HEK293 (cell line): Measurements from ENCODE around the gene SH3BP5L.

Source experiments
- CTCF ChIA-PET: fragments of 350-600 bp; formaldehyde crosslinking; extraction: SDS; loops from one replicate; lab custom pipeline; 2021; ENCODE audit warnings: antibody characterized with exemption; lab: Yijun Ruan, JAX
- POLR2A ChIA-PET: fragments of 300-600 bp; formaldehyde crosslinking; extraction: SDS; loops from one replicate; lab custom pipeline; 2020; ENCODE audit warnings: antibody characterized with exemption, inconsistent platforms; lab: Yijun Ruan, JAX
- H3K27ac ChIP-seq: fragments of 200-500 bp; sonication (Bioruptor generic); 2 replicates; pipeline ENCODE4 v1.5.1; 2014; ENCODE audit warnings: low read depth, low read length, control low read depth, inconsistent platforms; ENCODE audit errors: extremely low read depth
- H3K36me3 ChIP-seq, 2 experiments: fragments of 200-500 bp in 1 of 2; sonication (Bioruptor generic) in 1 of 2; 1 replicate in 1 of 2; 2 replicates in 1 of 2; pipeline ENCODE4 v1.5.1; 2014 to 2017; ENCODE audit warnings: inconsistent platforms in 2 of 2, low read length in 2 of 2; ENCODE audit not compliant: control insufficient read depth in 2 of 2, insufficient read depth in 1 of 2
- H3K4me1 ChIP-seq: fragments of 200-500 bp; sonication (Bioruptor generic); 2 replicates; pipeline ENCODE4 v1.5.1; 2014; ENCODE audit warnings: mild to moderate bottlenecking, low read length, inconsistent platforms; ENCODE audit not compliant: control insufficient read depth, insufficient read depth
- H3K4me3 ChIP-seq: 2 replicates; pipeline ENCODE4 v1.5.1; 2011; ENCODE audit warnings: low read depth, mild to moderate bottlenecking, control low read depth, low read length, moderate library complexity
- H3K9me3 ChIP-seq: fragments of 200-500 bp; sonication (Bioruptor generic); 2 replicates; pipeline ENCODE4 v1.5.1; 2014; ENCODE audit warnings: low read depth, low read length, inconsistent platforms; ENCODE audit not compliant: control insufficient read depth, insufficient read depth
- BCL11B ChIP-seq: fragments of 450-650 bp; formaldehyde crosslinking; IDR thresholded peaks from 2 replicates; pipeline ENCODE4 v1.5.1; 2016; ENCODE audit warnings: low read depth, missing biosample characterization, missing genetic modification characterization
- GLI4 ChIP-seq: fragments of 450-650 bp; formaldehyde crosslinking; IDR thresholded peaks from 2 replicates; pipeline ENCODE4 v1.5.1; 2016; ENCODE audit warnings: missing biosample characterization, missing genetic modification characterization
- HOXD13 ChIP-seq: sonication (generic); formaldehyde crosslinking; IDR thresholded peaks from 2 replicates; pipeline ENCODE4 v1.8.0; 2022; ENCODE audit warnings: missing genetic modification reagents, borderline replicate concordance
- INSM2 ChIP-seq: fragments of 450-650 bp; formaldehyde crosslinking; IDR thresholded peaks from 2 replicates; pipeline ENCODE4 v1.5.1; 2016; ENCODE audit warnings: missing biosample characterization, missing genetic modification characterization
- MEIS1 ChIP-seq: sonication (generic); formaldehyde crosslinking; IDR thresholded peaks from 2 replicates; pipeline ENCODE4 v1.8.1; 2022; ENCODE audit warnings: missing genetic modification reagents, mild to moderate bottlenecking, borderline replicate concordance
- SP3 ChIP-seq: fragments of 450-650 bp; formaldehyde crosslinking; IDR thresholded peaks from 2 replicates; pipeline ENCODE4 v1.5.1; 2016; ENCODE audit warnings: missing biosample characterization, missing genetic modification characterization
- YY1 ChIP-seq: fragments of 450-650 bp; formaldehyde crosslinking; IDR thresholded peaks from 2 replicates; pipeline ENCODE4 v1.5.1; 2018; ENCODE audit warnings: missing biosample characterization, missing genetic modification characterization
- ZBTB1 ChIP-seq: fragments of 450-650 bp; formaldehyde crosslinking; IDR thresholded peaks from 2 replicates; pipeline ENCODE4 v1.5.1; 2016; ENCODE audit warnings: missing biosample characterization, missing genetic modification characterization
- ZIC2 ChIP-seq: fragments of 450-650 bp; formaldehyde crosslinking; IDR thresholded peaks from 2 replicates; pipeline ENCODE4 v1.5.1; 2016; ENCODE audit warnings: missing biosample characterization, missing genetic modification characterization
- ZNF112 ChIP-seq: fragments of 450-650 bp; formaldehyde crosslinking; IDR thresholded peaks from 2 replicates; pipeline ENCODE4 v1.5.0; 2017; ENCODE audit warnings: missing biosample characterization, missing genetic modification characterization
- ZNF133 ChIP-seq: fragments of 450-650 bp; formaldehyde crosslinking; IDR thresholded peaks from 2 replicates; pipeline ENCODE4 v1.5.1; 2016; ENCODE audit warnings: missing biosample characterization, missing genetic modification characterization
- ZNF155 ChIP-seq: fragments of 450-650 bp; formaldehyde crosslinking; IDR thresholded peaks from 2 replicates; pipeline ENCODE4 v1.5.1; 2016; ENCODE audit warnings: missing biosample characterization, missing genetic modification characterization
- ZNF266 ChIP-seq: fragments of 450-650 bp; formaldehyde crosslinking; IDR thresholded peaks from 2 replicates; pipeline ENCODE4 v1.5.1; 2016; ENCODE audit warnings: missing biosample characterization, missing genetic modification characterization, low read depth
- ZNF335 ChIP-seq: fragments of 450-650 bp; formaldehyde crosslinking; conservative IDR thresholded peaks from 2 replicates; pipeline ENCODE4 v1.5.1; 2016; ENCODE audit warnings: missing biosample characterization, missing genetic modification characterization
- ZNF571 ChIP-seq: fragments of 450-650 bp; formaldehyde crosslinking; IDR thresholded peaks from 2 replicates; pipeline ENCODE4 v1.5.0; 2017; ENCODE audit warnings: missing biosample characterization, missing genetic modification characterization
- ZNF580 ChIP-seq: fragments of 450-650 bp; formaldehyde crosslinking; IDR thresholded peaks from 2 replicates; pipeline ENCODE4 v1.5.1; 2016; ENCODE audit warnings: missing biosample characterization, missing genetic modification characterization
- ZNF585B ChIP-seq: fragments of 450-650 bp; formaldehyde crosslinking; IDR thresholded peaks from 2 replicates; pipeline ENCODE4 v1.5.1; 2016; ENCODE audit warnings: missing biosample characterization, missing genetic modification characterization
- ZNF704 ChIP-seq: fragments of 450-650 bp; formaldehyde crosslinking; IDR thresholded peaks from 2 replicates; pipeline ENCODE4 v1.5.1; 2016; ENCODE audit warnings: missing biosample characterization, missing genetic modification characterization
- ZNF76 ChIP-seq: fragments of 450-650 bp; formaldehyde crosslinking; IDR thresholded peaks from 2 replicates; pipeline ENCODE4; 2016; ENCODE audit warnings: low read depth, missing biosample characterization, missing genetic modification characterization, borderline replicate concordance
- ZNF785 ChIP-seq: fragments of 450-650 bp; formaldehyde crosslinking; IDR thresholded peaks from 2 replicates; pipeline ENCODE4 v1.5.1; 2016; ENCODE audit warnings: missing biosample characterization, missing genetic modification characterization
- ZNF843 ChIP-seq: fragments of 450-650 bp; formaldehyde crosslinking; IDR thresholded peaks from 2 replicates; pipeline ENCODE4 v1.5.1; 2016; ENCODE audit warnings: missing biosample characterization, missing genetic modification characterization
- ZSCAN18 ChIP-seq: fragments of 450-650 bp; formaldehyde crosslinking; IDR thresholded peaks from 2 replicates; pipeline ENCODE4 v1.5.1; 2016; ENCODE audit warnings: missing biosample characterization, missing genetic modification characterization
- ZSCAN4 ChIP-seq: fragments of 450-650 bp; formaldehyde crosslinking; IDR thresholded peaks from 2 replicates; pipeline ENCODE4 v1.5.1; 2017; ENCODE audit warnings: missing biosample characterization, missing genetic modification characterization
- TF ChIP-seq, protein P1 (sequence below): fragments of 450-650 bp; formaldehyde crosslinking; IDR thresholded peaks from 2 replicates; pipeline ENCODE4 v1.5.1; 2016; ENCODE audit warnings: missing biosample characterization, missing genetic modification characterization

The SH3BP5L gene

GRCh38 chr1:248823517-248824001, 2.2 kb downstream of the SH3BP5L start:
- no peak overlapping the region for H3K4me3 ChIP-seq
- POLR2A ChIA-PET: interaction anchor here (3.0 kb wide), 1 partner anchor 15 kb away, joined by 19 read pairs; the partner anchor contains the start of gene ZNF672
- TF ChIP-seq ZNF155 (tag by site-specific recombination): no peak
- TF ChIP-seq YY1 (tag by site-specific recombination): no peak
- TF ChIP-seq INSM2 (tag by site-specific recombination): no peak
- TF ChIP-seq ZNF112 (tag by site-specific recombination): no peak
- TF ChIP-seq ZNF785: no peak
- H3K36me3 ChIP-seq: peaks cover 0 to 48% of the 10 kb centered on the region in 2 experiments; a peak in 1 of 3 replicates
- CTCF ChIA-PET: no interaction called here
- H3K27ac ChIP-seq: no peak overlapping the region
- no peaks in the 10 kb centered on the region for H3K4me1 ChIP-seq
- H3K9me3 ChIP-seq: no peaks in the 10 kb centered on the region

DNA sequence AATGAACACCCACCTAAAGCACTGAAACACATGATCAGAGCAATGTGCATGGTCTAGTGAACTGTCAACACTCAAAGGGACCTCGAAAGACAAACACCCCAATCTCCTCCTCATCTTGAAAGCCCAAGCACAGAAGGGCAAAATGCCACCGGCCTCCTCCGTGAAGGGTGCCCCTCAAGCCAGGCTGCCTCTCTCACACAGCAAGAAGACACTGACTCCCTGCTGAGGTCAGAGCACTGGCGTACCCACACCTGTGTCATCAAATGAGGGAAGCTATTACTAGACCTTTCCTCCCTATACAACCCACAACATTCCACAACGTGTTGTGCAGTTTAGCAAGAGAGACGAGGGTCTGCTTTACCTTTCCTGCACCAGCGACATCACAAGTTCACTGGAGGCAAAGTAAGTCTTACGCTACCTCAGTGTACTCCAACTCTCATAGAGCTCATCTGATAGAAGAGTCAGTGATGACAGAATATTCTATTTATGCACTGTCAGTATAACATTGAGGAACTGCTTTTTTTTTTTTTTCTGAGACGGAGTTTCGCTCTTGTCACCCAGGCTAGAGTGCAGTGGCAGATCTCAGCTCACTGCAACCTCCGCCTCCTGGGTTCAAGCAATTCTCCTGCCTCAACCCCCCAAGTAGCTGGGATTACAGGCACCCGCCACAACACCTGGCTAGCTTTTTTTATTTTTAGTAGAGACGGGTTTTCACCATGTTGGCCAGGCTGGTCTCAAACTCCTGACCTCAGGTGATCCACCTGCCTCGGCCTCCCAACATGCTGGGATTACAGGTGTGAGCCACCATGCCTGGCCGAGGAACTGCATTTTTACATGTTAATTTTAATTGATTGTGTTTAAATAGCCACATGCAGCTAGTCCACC, 3.3 kb downstream of the SH3BP5L start:
- H3K27ac ChIP-seq: no peak overlapping the region
- ChIA-PET CTCF (interaction anchor here (0.7 kb wide), 1 partner anchor 20 kb away, joined by 3 read pairs; no protein-coding TSS in a partner anchor), POLR2A (no interaction called here)
- H3K36me3 ChIP-seq: peaks cover 0 to 48% of the 10 kb centered on the region in 2 experiments; a peak in 1 of 3 replicates
- H3K9me3 ChIP-seq: no peaks in the 10 kb centered on the region
- TF ChIP-seq ZNF335: no peak
- TF ChIP-seq ZNF571 (tag by site-specific recombination): no peak
- TF ChIP-seq ZSCAN4 (tag by site-specific recombination): no peak
- TF ChIP-seq ZNF580 (tag by site-specific recombination): no peak
- no peak for TF ChIP-seq ZNF843 (tag by site-specific recombination)
- TF ChIP-seq SP3 (tag by site-specific recombination): no peak
- no peak for TF ChIP-seq ZNF585B (tag by site-specific recombination)
- H3K4me3 ChIP-seq: no peak overlapping the region
- H3K4me1 ChIP-seq: no peaks in the 10 kb centered on the region

DNA sequence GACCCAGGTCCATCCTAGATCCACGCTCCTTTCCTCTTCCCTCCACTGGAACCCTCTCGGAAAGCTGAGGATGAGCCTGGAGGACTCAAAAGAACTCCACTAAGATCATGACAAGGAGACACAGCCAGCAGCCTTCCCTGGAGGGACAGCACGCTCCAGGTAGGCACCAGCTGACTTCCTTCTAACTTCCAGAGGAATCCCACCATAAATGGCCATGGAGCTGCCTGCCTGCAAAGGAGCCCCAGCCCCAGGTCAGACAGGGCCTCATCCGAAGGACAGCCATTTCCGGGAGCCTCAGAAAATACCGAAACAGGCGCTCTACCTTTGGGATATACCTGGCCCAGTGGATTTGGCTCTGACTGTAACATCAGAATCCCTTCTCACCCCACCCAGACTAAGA, 4.1 kb downstream of the SH3BP5L start:
- Histone ChIP-seq H3K9me3 (no peaks in the 10 kb centered on the region), H3K36me3 (peaks cover 0 to 56% of the 10 kb centered on the region in 2 experiments; a peak in 1 of 3 replicates), H3K4me3 (no peak overlapping the region), H3K4me1 (no peaks in the 10 kb centered on the region), H3K27ac (no peak overlapping the region)
- POLR2A ChIA-PET: no interaction called here
- CTCF ChIA-PET: no interaction called here
- TF ChIP-seq ZNF704 (tag by site-specific recombination) (no peak), ZSCAN18 (no peak), ZNF133 (tag by site-specific recombination) (no peak), GLI4 (tag by site-specific recombination) (no peak), ZBTB1 (no peak), ZNF76 (tag by site-specific recombination) (no peak), ZIC2 (no peak), MEIS1 (CRISPR knock-in tag) (no peak), BCL11B (tag by site-specific recombination) (no peak), HOXD13 (CRISPR knock-in tag) (no peak), ZNF266 (tag by site-specific recombination) (no peak)
- TF ChIP-seq, protein P1, sequence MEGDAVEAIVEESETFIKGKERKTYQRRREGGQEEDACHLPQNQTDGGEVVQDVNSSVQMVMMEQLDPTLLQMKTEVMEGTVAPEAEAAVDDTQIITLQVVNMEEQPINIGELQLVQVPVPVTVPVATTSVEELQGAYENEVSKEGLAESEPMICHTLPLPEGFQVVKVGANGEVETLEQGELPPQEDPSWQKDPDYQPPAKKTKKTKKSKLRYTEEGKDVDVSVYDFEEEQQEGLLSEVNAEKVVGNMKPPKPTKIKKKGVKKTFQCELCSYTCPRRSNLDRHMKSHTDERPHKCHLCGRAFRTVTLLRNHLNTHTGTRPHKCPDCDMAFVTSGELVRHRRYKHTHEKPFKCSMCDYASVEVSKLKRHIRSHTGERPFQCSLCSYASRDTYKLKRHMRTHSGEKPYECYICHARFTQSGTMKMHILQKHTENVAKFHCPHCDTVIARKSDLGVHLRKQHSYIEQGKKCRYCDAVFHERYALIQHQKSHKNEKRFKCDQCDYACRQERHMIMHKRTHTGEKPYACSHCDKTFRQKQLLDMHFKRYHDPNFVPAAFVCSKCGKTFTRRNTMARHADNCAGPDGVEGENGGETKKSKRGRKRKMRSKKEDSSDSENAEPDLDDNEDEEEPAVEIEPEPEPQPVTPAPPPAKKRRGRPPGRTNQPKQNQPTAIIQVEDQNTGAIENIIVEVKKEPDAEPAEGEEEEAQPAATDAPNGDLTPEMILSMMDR (tag by site-specific recombination): no peak
